Left lung (tissue), 14 donors: ENCODE data around the gene EXOC2. TPM values are rescaled to one million over a fixed set of nuclear protein-coding genes. Genes with fewer than 3 reads are reported as not detected.

Experiments used
- ATAC-seq: fragments of 200-7000 bp; cut with Tn5 transposase; one replicate; pipeline ENCODE4 v1.9.1; 2020; ENCODE audit warnings: moderate library complexity
- DNase-seq, 4 donors: peaks; one replicate each; pipeline ENCODE4 v3.0.0-alpha.2; 2013 to 2020
- H3K27ac ChIP-seq, 2 donors: fragments of 200-600 bp; sonication (generic) in 1 of 2; one replicate each; pipeline versions ENCODE4 v1.5.0 to v1.8.0; 2020 to 2021
- H3K27me3 ChIP-seq, 2 donors: fragments of 200-600 bp; sonication (generic) in 1 of 2; one replicate each; pipeline versions ENCODE4 v1.5.0 to v1.8.0; 2020 to 2021
- H3K36me3 ChIP-seq, 2 donors: fragments of 200-600 bp; sonication (generic) in 1 of 2; one replicate each; pipeline versions ENCODE4 v1.5.0 to v1.8.0; 2020 to 2021
- H3K4me1 ChIP-seq, 2 donors: fragments of 200-600 bp; one replicate each; pipeline ENCODE4 v1.8.0; 2021
- H3K4me3 ChIP-seq, 2 donors: fragments of 200-600 bp; sonication (generic) in 1 of 2; one replicate each; pipeline versions ENCODE4 v1.5.0 to v1.8.0; 2020 to 2021; ENCODE audit warnings: mild to moderate bottlenecking in 1 of 2
- H3K9me3 ChIP-seq, 2 donors: fragments of 200-600 bp; sonication (generic) in 1 of 2; one replicate each; pipeline versions ENCODE4 v1.5.0 to v1.8.0; 2020 to 2021
- intact Hi-C, 2 donors: fragments of 100-400 bp; cut with DNase I; formaldehyde crosslinking; loops; one replicate each; pipeline versions ENCODE4 v1.11.2 to v1.14.2; 2022
- long read RNA-seq, 12 donors: library from polyadenylated mRNA in 2 of 12; unstranded in 2 of 12; transcript quantifications; one replicate each; pipeline ENCODE4 v2.0.0 and lab custom pipeline, GENCODE V29; 2019 to 2026
- polyA plus RNA-seq, 6 donors: library from polyadenylated mRNA; unstranded; fragments of 120-200 nt; gene quantifications; one replicate each; pipeline ENCODE4 v1.2.1, GENCODE V29; 2013; ENCODE audit not compliant: insufficient read length in 6 of 6
- total RNA-seq, 2 donors: library from RNA; stranded (reverse); fragmentation: NEBNext Ultra II Directional; extraction: Animal tissue kit (Norgen Biotek cat#: 25700); gene quantifications; one replicate each; pipeline ENCODE4 v1.2.1, GENCODE V29; 2021
- TF ChIP-seq, protein P1 (sequence below), 2 donors: fragments of 200-600 bp; sonication (generic) in 1 of 2; IDR thresholded peaks; one replicate each; pipeline versions ENCODE4 v1.5.0 to v1.8.0; 2021; ENCODE audit warnings: antibody characterized with exemption in 2 of 2
- donor health status: DM: no; HTN: yes; CAD: no.
- donor health status: DM: no; HTN: no; CAD: no.

Gene EXOC2, protein sequence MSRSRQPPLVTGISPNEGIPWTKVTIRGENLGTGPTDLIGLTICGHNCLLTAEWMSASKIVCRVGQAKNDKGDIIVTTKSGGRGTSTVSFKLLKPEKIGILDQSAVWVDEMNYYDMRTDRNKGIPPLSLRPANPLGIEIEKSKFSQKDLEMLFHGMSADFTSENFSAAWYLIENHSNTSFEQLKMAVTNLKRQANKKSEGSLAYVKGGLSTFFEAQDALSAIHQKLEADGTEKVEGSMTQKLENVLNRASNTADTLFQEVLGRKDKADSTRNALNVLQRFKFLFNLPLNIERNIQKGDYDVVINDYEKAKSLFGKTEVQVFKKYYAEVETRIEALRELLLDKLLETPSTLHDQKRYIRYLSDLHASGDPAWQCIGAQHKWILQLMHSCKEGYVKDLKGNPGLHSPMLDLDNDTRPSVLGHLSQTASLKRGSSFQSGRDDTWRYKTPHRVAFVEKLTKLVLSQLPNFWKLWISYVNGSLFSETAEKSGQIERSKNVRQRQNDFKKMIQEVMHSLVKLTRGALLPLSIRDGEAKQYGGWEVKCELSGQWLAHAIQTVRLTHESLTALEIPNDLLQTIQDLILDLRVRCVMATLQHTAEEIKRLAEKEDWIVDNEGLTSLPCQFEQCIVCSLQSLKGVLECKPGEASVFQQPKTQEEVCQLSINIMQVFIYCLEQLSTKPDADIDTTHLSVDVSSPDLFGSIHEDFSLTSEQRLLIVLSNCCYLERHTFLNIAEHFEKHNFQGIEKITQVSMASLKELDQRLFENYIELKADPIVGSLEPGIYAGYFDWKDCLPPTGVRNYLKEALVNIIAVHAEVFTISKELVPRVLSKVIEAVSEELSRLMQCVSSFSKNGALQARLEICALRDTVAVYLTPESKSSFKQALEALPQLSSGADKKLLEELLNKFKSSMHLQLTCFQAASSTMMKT
- total RNA-seq (10 to 100 TPM; 19.8 to 23.2 TPM), polyA plus RNA-seq (10 to 100 TPM; 26.5 to 30.4 (median 29.8) TPM)
- long read RNA-seq, donor 1, full-length matches to known transcripts: 3 of 17 reads
- long read RNA-seq, donor 1, partial matches to known transcripts: 14 of 17 reads
- long read RNA-seq, donor 1, other reads (novel, unspliced or antisense): 0 of 17 reads
- long read RNA-seq, donor 2, full-length matches to known transcripts: 6 of 6 reads
- long read RNA-seq, donor 2, partial matches to known transcripts: 0 of 6 reads
- long read RNA-seq, donor 2, other reads (novel, unspliced or antisense): 0 of 6 reads
- long read RNA-seq, donor 3, full-length matches to known transcripts: 2 of 2 reads
- long read RNA-seq, donor 3, partial matches to known transcripts: 0 of 2 reads
- long read RNA-seq, donor 3, other reads (novel, unspliced or antisense): 0 of 2 reads
- long read RNA-seq, donor 4: 0 reads
- long read RNA-seq, donor 5, full-length matches to known transcripts: 3 of 3 reads
- long read RNA-seq, donor 5, partial matches to known transcripts: 0 of 3 reads
- long read RNA-seq, donor 5, other reads (novel, unspliced or antisense): 0 of 3 reads
- long read RNA-seq, donor 6, full-length matches to known transcripts: 3 of 3 reads
- long read RNA-seq, donor 6, partial matches to known transcripts: 0 of 3 reads
- long read RNA-seq, donor 6, other reads (novel, unspliced or antisense): 0 of 3 reads
- long read RNA-seq, donor 7, full-length matches to known transcripts: 1 of 1 reads
- long read RNA-seq, donor 7, partial matches to known transcripts: 0 of 1 reads
- long read RNA-seq, donor 7, other reads (novel, unspliced or antisense): 0 of 1 reads
- long read RNA-seq, donor 8, full-length matches to known transcripts: 4 of 4 reads
- long read RNA-seq, donor 8, partial matches to known transcripts: 0 of 4 reads
- long read RNA-seq, donor 8, other reads (novel, unspliced or antisense): 0 of 4 reads
- long read RNA-seq, donor 9: 0 reads
- long read RNA-seq, donor 10, partial matches to known transcripts: 1 of 2 reads
- long read RNA-seq, donor 10, other reads (novel, unspliced or antisense): 1 of 2 reads
- long read RNA-seq, donor 11, full-length matches to known transcripts: 2 of 2 reads
- long read RNA-seq, donor 11, partial matches to known transcripts: 0 of 2 reads
- long read RNA-seq, donor 11, other reads (novel, unspliced or antisense): 0 of 2 reads
- long read RNA-seq, donor 12, full-length matches to known transcripts: 4 of 4 reads
- long read RNA-seq, donor 12, partial matches to known transcripts: 0 of 4 reads
- long read RNA-seq, donor 12, other reads (novel, unspliced or antisense): 0 of 4 reads

DNA sequence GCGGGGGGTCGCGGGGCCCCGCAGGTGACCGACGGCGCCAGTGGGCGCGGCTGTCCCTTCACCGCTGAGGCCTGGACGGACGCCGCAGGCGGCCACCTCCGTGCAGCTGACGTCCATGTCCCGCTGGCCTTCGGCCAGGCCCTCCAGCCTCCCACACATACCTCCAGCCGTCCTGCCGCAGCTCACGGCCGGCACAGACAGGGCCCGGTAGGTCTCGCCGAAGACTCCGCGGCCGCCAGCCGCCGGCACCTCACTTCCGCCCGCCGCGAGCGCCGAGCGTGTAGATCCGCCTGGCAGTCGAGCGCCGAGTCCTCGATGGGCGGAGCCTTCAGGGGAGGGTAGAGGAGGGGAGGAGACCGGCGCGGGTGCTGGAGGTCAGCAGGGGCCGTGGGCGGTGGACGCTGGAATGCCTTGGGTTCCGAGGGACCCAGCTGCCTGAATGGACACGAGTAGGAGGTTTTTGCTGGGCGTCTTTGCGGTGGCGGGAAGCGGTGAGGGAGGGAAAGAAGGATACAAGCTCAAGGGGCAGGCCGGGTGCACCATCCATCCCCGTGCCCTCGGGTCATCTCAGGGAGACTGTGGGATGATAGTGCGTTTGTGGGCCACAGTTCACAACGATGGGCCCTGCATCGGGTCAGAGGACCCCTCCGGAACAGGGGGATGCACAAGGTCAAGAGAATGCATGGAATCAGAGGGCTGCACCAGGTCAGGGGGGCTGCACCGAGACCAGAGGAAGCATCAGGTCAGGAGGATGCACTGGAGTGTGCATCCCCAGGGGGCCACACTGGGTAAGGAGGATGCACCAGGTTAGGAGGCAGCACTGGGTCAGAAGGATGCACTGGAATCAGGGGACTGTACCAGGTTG, at the start of gene EXOC2:
EXOC2 (minus strand) TSS at position 282 of the 865 bp plus-strand sequence. CDS start 55,321 bp downstream, outside the sequence.
- Histone ChIP-seq H3K27me3 (no peaks in the 10 kb centered on the region), H3K36me3 (peaks cover 0 to 2% of the 10 kb centered on the region in 2 donors), H3K4me1 (peaks cover 8 to 23% of the 10 kb centered on the region in 2 donors), H3K4me3 (peak within 1 kb of the TSS; percentile 87 to 99), H3K27ac (peak within 1 kb of the TSS; percentile 84 to 85), H3K9me3 (no peaks in the 10 kb centered on the region)
- ATAC-seq (peak; percentile 98), DNase-seq (peak; percentile 78 to 98 (median 87))
- TF ChIP-seq, protein P1, sequence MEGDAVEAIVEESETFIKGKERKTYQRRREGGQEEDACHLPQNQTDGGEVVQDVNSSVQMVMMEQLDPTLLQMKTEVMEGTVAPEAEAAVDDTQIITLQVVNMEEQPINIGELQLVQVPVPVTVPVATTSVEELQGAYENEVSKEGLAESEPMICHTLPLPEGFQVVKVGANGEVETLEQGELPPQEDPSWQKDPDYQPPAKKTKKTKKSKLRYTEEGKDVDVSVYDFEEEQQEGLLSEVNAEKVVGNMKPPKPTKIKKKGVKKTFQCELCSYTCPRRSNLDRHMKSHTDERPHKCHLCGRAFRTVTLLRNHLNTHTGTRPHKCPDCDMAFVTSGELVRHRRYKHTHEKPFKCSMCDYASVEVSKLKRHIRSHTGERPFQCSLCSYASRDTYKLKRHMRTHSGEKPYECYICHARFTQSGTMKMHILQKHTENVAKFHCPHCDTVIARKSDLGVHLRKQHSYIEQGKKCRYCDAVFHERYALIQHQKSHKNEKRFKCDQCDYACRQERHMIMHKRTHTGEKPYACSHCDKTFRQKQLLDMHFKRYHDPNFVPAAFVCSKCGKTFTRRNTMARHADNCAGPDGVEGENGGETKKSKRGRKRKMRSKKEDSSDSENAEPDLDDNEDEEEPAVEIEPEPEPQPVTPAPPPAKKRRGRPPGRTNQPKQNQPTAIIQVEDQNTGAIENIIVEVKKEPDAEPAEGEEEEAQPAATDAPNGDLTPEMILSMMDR (IDR thresholded peaks at IDR 0.05): no peak
- intact Hi-C loops: no loop called here

DNA sequence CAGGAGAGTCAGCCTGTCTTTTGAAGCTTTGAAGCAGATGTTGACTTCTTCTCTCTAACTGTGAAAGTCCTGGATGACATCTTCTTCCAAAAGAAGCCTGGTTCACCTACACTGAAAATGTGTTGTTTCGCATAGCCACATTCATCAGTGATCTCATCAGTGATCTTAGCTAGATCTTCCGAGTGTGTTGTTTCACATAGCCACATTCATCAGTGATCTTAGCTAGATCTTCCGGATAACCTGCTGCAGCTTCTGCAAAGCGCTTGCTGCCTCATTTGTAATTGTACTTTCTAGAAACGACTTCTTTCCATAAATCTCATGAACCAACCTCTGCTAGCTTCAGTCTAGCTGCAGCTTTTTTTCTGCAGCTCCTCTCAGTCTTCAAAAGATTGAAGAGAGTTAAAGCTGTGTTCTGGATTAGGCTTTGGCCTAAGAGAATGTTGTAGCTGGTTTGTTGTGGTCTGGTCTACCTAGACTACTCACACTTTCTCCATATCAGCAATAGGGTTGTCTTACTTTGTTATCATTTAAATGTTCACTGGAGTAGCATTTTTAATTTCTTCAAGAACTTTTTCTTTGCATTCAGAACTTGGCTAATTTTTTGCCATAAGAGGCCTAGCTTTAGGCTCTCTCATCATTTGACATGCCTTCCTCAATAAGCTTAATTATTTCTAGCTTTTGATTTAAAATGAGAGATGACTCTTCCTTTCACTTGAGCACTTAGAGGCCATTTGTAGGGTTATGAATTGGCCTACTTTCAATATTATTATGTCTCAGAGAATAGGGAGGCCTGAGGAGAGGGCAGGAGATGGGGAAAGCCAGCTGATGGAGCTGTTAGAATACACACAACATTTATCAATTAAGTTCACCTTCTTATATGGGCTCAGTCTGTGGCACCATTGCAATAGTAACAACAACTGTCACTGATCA, 48.7 kb upstream of the EXOC2 start:
- no peak for DNase-seq
- Histone ChIP-seq H3K9me3 (no peaks in the 10 kb centered on the region), H3K36me3 (no peaks in the 10 kb centered on the region), H3K4me3 (no peak overlapping the region), H3K4me1 (no peaks in the 10 kb centered on the region), H3K27ac (no peak overlapping the region), H3K27me3 (no peaks in the 10 kb centered on the region)
- ATAC-seq: no peak
- intact Hi-C loops: no loop called here
- TF ChIP-seq, protein P1 (IDR thresholded peaks at IDR 0.05): no peak

DNA sequence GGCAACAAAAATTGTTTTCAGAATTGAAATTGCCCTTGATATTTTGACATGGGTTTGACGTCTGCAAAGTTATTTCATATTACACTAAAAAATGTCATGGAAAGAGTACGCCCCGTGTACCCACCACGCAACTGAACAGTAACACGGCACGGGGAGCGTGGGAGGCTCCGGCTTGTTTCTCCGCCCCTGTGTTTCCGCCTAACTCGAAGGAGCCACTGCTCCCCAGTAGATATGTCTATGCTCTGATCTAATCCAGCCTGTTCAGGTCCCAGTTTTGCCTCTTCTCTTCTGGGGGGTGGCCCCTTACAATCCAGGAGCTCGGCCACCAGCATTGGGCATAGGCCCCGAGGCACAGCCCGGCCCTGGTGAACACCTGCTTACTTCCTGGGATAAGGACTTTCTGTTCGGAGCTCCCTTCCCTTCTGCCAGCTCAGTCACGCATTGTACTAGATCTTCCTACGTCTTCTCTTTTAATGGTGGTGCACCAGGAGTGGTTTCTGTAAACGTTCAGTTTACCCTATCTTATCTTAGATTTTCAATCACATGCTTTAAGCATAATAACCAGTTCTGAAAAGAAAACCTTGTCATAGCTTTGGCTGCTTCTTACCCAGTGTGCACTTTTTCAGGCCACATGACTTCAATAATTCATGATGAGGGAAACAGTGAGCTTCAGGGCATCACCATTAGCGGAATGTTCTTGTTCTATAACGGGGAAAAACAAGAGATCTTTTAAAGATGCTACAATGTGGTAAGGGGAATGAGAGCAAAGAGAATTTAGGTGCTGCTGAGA, 43.9 kb upstream of the EXOC2 start:
- no peaks in the 10 kb centered on the region for H3K36me3 ChIP-seq
- H3K4me3 ChIP-seq: no peak overlapping the region
- H3K4me1 ChIP-seq: no peaks in the 10 kb centered on the region
- no peaks in the 10 kb centered on the region for H3K9me3 ChIP-seq
- DNase-seq (no peak), ATAC-seq (no peak)
- H3K27ac ChIP-seq: no peak overlapping the region
- TF ChIP-seq, protein P1 (IDR thresholded peaks at IDR 0.05): no peak
- intact Hi-C loops: no loop called here
- H3K27me3 ChIP-seq: no peaks in the 10 kb centered on the region
